ENCODE results near the gene ATP11A. TPM values are rescaled to one million over a fixed set of nuclear protein-coding genes. Genes with fewer than 3 reads are reported as not detected.
A peak's percentile ranks its signal among the peaks of the same experiment; 100 is the strongest.

Gene ATP11A
- total and polyA plus RNA-seq, 7 donors, result 3.9 to 48.6 (median 26.4) TPM

DNA sequence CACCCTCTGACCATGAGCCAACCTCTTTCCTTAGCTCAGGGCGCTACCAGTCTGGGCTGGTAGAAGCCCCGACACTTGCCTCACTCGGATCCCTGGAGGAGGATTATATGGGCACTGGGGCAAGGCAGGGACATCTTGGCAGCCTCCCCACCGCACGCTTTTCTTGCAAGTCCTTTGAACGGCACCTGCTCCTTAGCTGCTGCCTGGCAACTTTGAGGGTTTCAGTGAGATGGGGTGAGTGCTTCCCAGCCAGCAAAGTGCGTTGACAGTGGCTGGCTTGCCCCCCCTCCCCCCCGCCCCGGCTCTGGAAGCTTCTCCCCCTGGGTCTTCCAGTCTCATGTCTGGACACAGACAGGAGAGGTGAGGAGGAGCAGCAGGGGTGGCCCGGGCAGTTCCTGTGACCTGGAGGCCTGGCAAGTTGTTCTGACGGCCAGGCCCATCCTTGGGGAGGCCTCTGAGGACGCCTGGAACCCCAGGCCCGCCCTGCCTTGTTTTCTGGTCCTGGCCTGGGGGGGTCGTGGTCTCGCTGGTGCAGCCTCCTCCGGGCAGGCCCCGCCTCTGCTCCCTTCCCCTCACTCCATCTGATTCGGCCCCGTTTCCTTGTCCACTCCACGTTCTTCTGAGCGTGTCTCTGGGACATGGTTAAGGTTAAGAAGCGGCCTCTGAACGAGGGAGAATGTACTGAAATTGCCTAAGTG is 75.2 kb downstream of the ATP11A start:
- Histone ChIP-seq H3K27me3 (ENCODE audit: insufficient read depth in 3 of 3, low read length in 2 of 3) (no peaks in the 10 kb centered on the region), H3K4me1 (peaks cover 11% of the 10 kb centered on the region), H3K36me3 (ENCODE audit: insufficient read depth in 1 of 2, low read depth in 1 of 2) (no peaks in the 10 kb centered on the region), H3K4me3 (no peak overlapping the region), H3K27ac (no peak overlapping the region), H3K9me3 (no peaks in the 10 kb centered on the region)
- TF ChIP-seq, protein P1, sequence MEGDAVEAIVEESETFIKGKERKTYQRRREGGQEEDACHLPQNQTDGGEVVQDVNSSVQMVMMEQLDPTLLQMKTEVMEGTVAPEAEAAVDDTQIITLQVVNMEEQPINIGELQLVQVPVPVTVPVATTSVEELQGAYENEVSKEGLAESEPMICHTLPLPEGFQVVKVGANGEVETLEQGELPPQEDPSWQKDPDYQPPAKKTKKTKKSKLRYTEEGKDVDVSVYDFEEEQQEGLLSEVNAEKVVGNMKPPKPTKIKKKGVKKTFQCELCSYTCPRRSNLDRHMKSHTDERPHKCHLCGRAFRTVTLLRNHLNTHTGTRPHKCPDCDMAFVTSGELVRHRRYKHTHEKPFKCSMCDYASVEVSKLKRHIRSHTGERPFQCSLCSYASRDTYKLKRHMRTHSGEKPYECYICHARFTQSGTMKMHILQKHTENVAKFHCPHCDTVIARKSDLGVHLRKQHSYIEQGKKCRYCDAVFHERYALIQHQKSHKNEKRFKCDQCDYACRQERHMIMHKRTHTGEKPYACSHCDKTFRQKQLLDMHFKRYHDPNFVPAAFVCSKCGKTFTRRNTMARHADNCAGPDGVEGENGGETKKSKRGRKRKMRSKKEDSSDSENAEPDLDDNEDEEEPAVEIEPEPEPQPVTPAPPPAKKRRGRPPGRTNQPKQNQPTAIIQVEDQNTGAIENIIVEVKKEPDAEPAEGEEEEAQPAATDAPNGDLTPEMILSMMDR (IDR thresholded peaks at IDR 0.05), result no peak
- 78 to 81% (median 78%) methylated on average over 18 to 23 of the region's 23 CpGs for WGBS, 3 donors
- DNase-seq (no peak), ATAC-seq (no peak)
- intact Hi-C loops (cut with DNase I), result loop anchor here in 1 of 2 donors (5.0 kb wide), 1 partner anchor 33 kb away; no protein-coding TSS in a partner anchor

DNA sequence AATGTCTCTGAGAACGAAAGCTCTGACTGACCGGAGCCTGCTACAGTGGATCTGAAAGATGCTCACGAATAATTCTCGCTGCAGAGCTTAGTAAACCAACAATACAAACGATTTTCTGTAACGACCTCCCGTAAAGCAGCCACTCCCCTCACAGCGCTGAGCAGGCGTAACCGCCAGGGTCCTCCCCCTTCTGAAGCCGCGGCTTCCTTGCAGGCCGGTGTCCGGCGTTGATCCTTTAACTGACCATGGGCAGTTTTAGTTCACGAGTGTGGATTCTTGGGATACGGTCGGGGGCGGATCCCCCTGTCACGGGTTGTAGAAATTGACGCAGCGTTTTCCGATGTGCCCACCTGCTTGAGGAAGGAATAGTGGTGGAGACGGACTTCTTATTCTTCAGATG is 75.9 kb downstream of the ATP11A start:
- no peaks in the 10 kb centered on the region for H3K27me3 ChIP-seq (ENCODE audit: insufficient read depth in 3 of 3, low read length in 2 of 3)
- TF ChIP-seq, protein P1 (IDR thresholded peaks at IDR 0.05), result no peak
- H3K36me3 ChIP-seq (ENCODE audit: insufficient read depth in 1 of 2, low read depth in 1 of 2), result no peaks in the 10 kb centered on the region
- peaks cover 14% of the 10 kb centered on the region for H3K4me1 ChIP-seq
- H3K4me3 ChIP-seq, result no peak overlapping the region
- no peaks in the 10 kb centered on the region for H3K9me3 ChIP-seq
- DNase-seq (no peak), ATAC-seq (no peak)
- WGBS, 3 donors, result 93 to 95% (median 95%) methylated on average over 24 of the region's 24 CpGs
- H3K27ac ChIP-seq, result no peak overlapping the region
- intact Hi-C loops (cut with DNase I), result loop anchor here in 1 of 2 donors (5.0 kb wide), 1 partner anchor 33 kb away; no protein-coding TSS in a partner anchor

DNA sequence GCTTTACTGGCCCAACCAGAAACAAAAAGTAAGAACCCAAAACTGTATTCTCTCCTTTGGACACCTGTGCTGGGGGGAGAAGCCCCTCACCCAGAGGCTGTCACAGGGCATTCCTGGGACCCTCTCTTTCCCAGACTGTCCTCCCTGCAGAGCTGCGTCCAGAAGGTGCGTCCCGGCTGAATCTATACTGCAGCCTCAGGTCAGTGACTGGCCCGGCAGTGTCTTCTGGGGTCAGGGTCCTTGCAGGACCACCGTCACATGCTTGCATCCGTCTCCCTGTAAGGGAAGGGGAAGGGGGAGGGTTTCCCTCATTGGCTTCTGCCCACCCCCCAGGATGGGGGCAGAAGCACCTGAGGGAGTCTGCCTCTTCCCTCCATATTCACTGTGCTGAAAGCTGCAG is 76.5 kb downstream of the ATP11A start:
- Histone ChIP-seq H3K9me3 (no peaks in the 10 kb centered on the region), H3K27ac (no peak overlapping the region), H3K4me3 (no peak overlapping the region), H3K36me3 (ENCODE audit: insufficient read depth in 1 of 2, low read depth in 1 of 2) (no peaks in the 10 kb centered on the region), H3K4me1 (peaks cover 15% of the 10 kb centered on the region), H3K27me3 (ENCODE audit: insufficient read depth in 3 of 3, low read length in 2 of 3) (no peaks in the 10 kb centered on the region)
- ATAC-seq (no peak), DNase-seq (no peak)
- TF ChIP-seq, protein P1 (IDR thresholded peaks at IDR 0.05), result no peak
- intact Hi-C loops (cut with DNase I), result loop anchor here in 1 of 2 donors (5.0 kb wide), 1 partner anchor 34 kb away; no protein-coding TSS in a partner anchor
- 87 to 92% (median 91%) methylated on average over 6 of the region's 6 CpGs for WGBS, 3 donors

DNA sequence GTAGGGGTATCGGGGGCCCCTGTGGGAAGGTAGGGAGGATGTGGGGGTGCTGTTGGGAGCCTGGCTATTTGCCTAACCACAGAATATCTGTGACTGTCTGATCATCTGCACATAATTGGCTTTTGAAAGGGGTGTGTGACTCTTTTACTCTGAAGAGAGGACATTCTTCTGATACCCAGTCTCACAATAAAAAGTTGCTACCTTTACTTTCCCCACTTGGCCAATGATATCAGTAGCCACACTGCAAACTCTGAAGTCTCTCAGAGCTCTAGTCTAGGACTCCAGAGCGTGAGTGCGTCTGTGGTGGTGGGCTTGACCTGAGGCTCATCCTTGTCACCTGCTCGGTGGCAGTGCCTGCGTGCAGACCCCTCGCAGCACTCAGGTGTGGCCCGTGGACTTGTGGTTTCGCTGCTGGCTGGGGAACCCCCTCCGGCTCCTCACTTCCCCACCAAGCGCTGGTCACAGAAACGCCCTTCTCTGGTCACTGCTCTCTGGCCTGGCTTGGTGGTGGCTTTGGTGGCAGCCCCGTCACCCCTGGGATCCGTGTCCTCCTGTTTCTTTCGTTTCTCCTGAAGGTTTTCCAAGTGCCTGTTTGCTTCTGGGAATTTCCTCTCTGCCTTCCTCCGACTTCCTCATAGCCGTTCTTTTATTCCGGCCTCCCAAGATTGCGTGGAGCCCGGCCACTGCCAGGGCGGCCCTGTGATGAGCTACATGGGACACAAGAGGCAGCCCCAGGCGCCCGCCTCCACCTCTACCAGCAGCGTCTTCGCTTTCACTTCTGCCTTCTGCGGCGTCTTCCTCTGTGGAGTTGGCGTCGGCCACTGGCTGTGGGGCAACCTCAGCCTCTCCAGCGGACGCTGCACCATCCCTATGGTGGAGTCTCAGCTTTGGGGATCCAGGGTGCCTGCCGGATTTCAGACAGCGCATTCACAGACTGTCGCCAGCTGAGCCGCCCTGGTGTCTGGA is 78.0 kb downstream of the ATP11A start:
- Histone ChIP-seq H3K4me1 (peaks cover 15% of the 10 kb centered on the region), H3K36me3 (ENCODE audit: insufficient read depth in 1 of 2, low read depth in 1 of 2) (no peaks in the 10 kb centered on the region), H3K27me3 (ENCODE audit: insufficient read depth in 3 of 3, low read length in 2 of 3) (no peaks in the 10 kb centered on the region), H3K9me3 (no peaks in the 10 kb centered on the region), H3K27ac (no peak overlapping the region), H3K4me3 (no peak overlapping the region)
- DNase-seq (peak in 1 of 2 donors; percentile 54), ATAC-seq (no peak)
- WGBS, 3 donors, result 91 to 95% (median 91%) methylated on average over 33 to 34 of the region's 34 CpGs
- intact Hi-C loops (cut with DNase I), result loop anchor here in 1 of 2 donors (5.0 kb wide), 1 partner anchor 35 kb away; no protein-coding TSS in a partner anchor
- TF ChIP-seq, protein P1 (IDR thresholded peaks at IDR 0.05), result no peak

All from psoas muscle (tissue), 8 donors.